MCF 10A (cell line): Measurements from ENCODE around the gene MIA3. TPM values are rescaled to one million over a fixed set of nuclear protein-coding genes. Genes with fewer than 3 reads are reported as not detected.

Experiments used
- Bru-seq: library from RNA; stranded (reverse); fragments of 400-500 nt; gene quantifications from one replicate; lab custom pipeline; 2021; lab: Mats Ljungman, UMichigan
- BruChase-seq, 2 experiments: library from RNA; stranded (reverse); fragments of 400-500 nt; gene quantifications; one replicate each; lab custom pipeline; 2021; lab: Mats Ljungman, UMichigan
- BruUV-seq: library from RNA; stranded (reverse); fragments of 400-500 nt; replicated peaks from 2 replicates; lab custom pipeline; 2021; lab: Mats Ljungman, UMichigan
- CTCF ChIA-PET: fragments of 300-600 bp; sonication (Branson Sonifier 250); formaldehyde crosslinking; extraction: SDS; loops from one replicate; lab custom pipeline; 2021; ENCODE audit warnings: antibody characterized with exemption, inconsistent platforms; lab: Yijun Ruan, JAX
- POLR2A ChIA-PET: fragments of 300-600, 350-650 bp; sonication (Branson Sonifier 250); formaldehyde crosslinking; extraction: SDS; loops from one replicate; lab custom pipeline; 2020; ENCODE audit warnings: antibody characterized with exemption, inconsistent platforms; lab: Yijun Ruan, JAX
- DNase-seq: peaks from one replicate; pipeline ENCODE4 v3.0.0-alpha.2; 2018; ENCODE audit not compliant: unreplicated experiment
- H3K27ac Mint-ChIP-seq: one replicate; pipeline ENCODE4 v1.8.0; 2022; ENCODE audit warnings: mild to moderate bottlenecking, low read depth, mixed read lengths; ENCODE audit not compliant: unreplicated experiment
- H3K27me3 Mint-ChIP-seq: one replicate; pipeline ENCODE4 v1.8.0; 2022; ENCODE audit warnings: mixed read lengths; ENCODE audit not compliant: insufficient read depth, unreplicated experiment
- H3K36me3 Mint-ChIP-seq: one replicate; pipeline ENCODE4 v1.8.0; 2022; ENCODE audit warnings: mild to moderate bottlenecking, moderate library complexity, mixed read lengths; ENCODE audit not compliant: insufficient read depth, unreplicated experiment
- H3K4me1 Mint-ChIP-seq: one replicate; pipeline ENCODE4 v1.8.0; 2022; ENCODE audit warnings: mixed read lengths; ENCODE audit not compliant: insufficient read depth, unreplicated experiment
- H3K4me3 Mint-ChIP-seq: one replicate; pipeline ENCODE4 v1.8.0; 2022; ENCODE audit warnings: mild to moderate bottlenecking, moderate library complexity, mixed read lengths; ENCODE audit not compliant: unreplicated experiment
- H3K9me3 Mint-ChIP-seq: one replicate; pipeline ENCODE4 v1.8.0; 2022; ENCODE audit warnings: mixed read lengths; ENCODE audit not compliant: unreplicated experiment
- CTCF ChIP-seq: fragments of 200-600 bp; IDR thresholded peaks from one replicate; pipeline ENCODE4 v1.8.0; 2022; ENCODE audit warnings: antibody characterized with exemption, mild to moderate bottlenecking; ENCODE audit not compliant: unreplicated experiment
- intact Hi-C: fragments of 100-400 bp; cut with micrococcal nuclease; formaldehyde crosslinking; loops from 2 replicates; pipeline ENCODE4 v1.14.1; 2022
- long read RNA-seq: library from polyadenylated mRNA; stranded (forward); transcript quantifications from one replicate; pipeline ENCODE4 v2.0.0, GENCODE V29; 2022
- total RNA-seq: library from RNA; stranded (reverse); gene quantifications from 2 replicates; pipeline ENCODE4 v1.2.3, GENCODE V29; 2022

The MIA3 gene
- total RNA-seq (166 and 203 TPM in 2 replicates), Bru-seq, nascent RNA (percentile 93 among the genes with signal in this experiment), BruChase-seq, experiment 1, labeled RNA remaining after a 6-hour chase (percentile 97 among the genes with signal in this experiment), BruChase-seq, experiment 2, labeled RNA remaining after a 2-hour chase (percentile 95 among the genes with signal in this experiment)
- long read RNA-seq, full-length matches to known transcripts, result 100 of 164 reads
- long read RNA-seq, partial matches to known transcripts, result 15 of 164 reads
- long read RNA-seq, other reads (novel, unspliced or antisense), result 49 of 164 reads

- H3K27me3 Mint-ChIP-seq, result peaks cover 18% of the 10 kb centered on the region
- no peak for TF ChIP-seq CTCF
- H3K4me1 Mint-ChIP-seq, result peaks cover 27% of the 10 kb centered on the region
- intact Hi-C loops, result no loop called here
- ChIA-PET POLR2A (interaction anchor here (1.3 to 6.5 kb wide), 8 partner anchors 16 to 153 kb away, joined by 3 to 50 read pairs (median 7); partner anchors contain the start of genes AIDA and BROX), CTCF (interaction anchor here (0.6 to 7.6 kb wide), 3 partner anchors 16 to 1116 kb away, joined by 4 to 81 read pairs (median 12); no protein-coding TSS in a partner anchor)
- H3K9me3 Mint-ChIP-seq, result no peaks in the 10 kb centered on the region
- BruUV-seq, result no TSS peak
- H3K36me3 Mint-ChIP-seq, result peaks cover 23% of the 10 kb centered on the region
- peak within 1 kb of the TSS; percentile 46 for H3K27ac Mint-ChIP-seq
- H3K4me3 Mint-ChIP-seq, result peak within 1 kb of the TSS; percentile 79
- DNase-seq, result peak; percentile 83
These were observed at the start of gene MIA3 for GRCh38 chr1:222618001-222618879. TSS of gene MIA3 (plus strand) at chr1:222618097. CDS start at chr1:222618111, 14 bp downstream.

GRCh38 chr1:222570837-222571236, 47.1 kb upstream of the MIA3 start:
- no peak for DNase-seq
- no peaks in the 10 kb centered on the region for H3K27me3 Mint-ChIP-seq
- BruUV-seq, result no TSS peak

GRCh38 chr1:222579316-222579715, 38.6 kb upstream of the MIA3 start:
- H3K4me1 Mint-ChIP-seq, result peaks cover 21% of the 10 kb centered on the region
- TF ChIP-seq CTCF, result no peak
- POLR2A ChIA-PET, result interaction anchor here (0.6 to 3.6 kb wide), 4 partner anchors 10 to 1051 kb away, joined by 3 to 30 read pairs (median 4); partner anchors contain the start of gene TAF1A
- no peak for DNase-seq
- peaks cover 79% of the 10 kb centered on the region for H3K36me3 Mint-ChIP-seq
- CTCF ChIA-PET, result interaction anchor here (0.7 to 1.0 kb wide), 2 partner anchors 124 to 1101 kb away, joined by 3 to 4 read pairs; no protein-coding TSS in a partner anchor
- H3K27me3 Mint-ChIP-seq, result no peaks in the 10 kb centered on the region
- BruUV-seq, result no TSS peak
- no peak overlapping the region for H3K4me3 Mint-ChIP-seq
- H3K9me3 Mint-ChIP-seq, result peaks cover 8% of the 10 kb centered on the region
- intact Hi-C loops, result no loop called here
- no peak overlapping the region for H3K27ac Mint-ChIP-seq

More at GRCh38 chr1:222570837-222571236, 47.1 kb upstream of the MIA3 start:
- H3K27ac Mint-ChIP-seq, result no peak overlapping the region
- intact Hi-C loops, result no loop called here
- POLR2A ChIA-PET, result interaction anchor here (0.6 to 2.3 kb wide), 4 partner anchors 10 to 1933 kb away, joined by 3 to 11 read pairs (median 4); partner anchors contain the start of gene TAF1A
- no peak overlapping the region for H3K4me3 Mint-ChIP-seq
- no peak for TF ChIP-seq CTCF
- peaks cover 13% of the 10 kb centered on the region for H3K9me3 Mint-ChIP-seq
- CTCF ChIA-PET, result interaction anchor here (0.9 kb wide), 1 partner anchor 11 kb away, joined by 4 read pairs; no protein-coding TSS in a partner anchor
- peaks cover 80% of the 10 kb centered on the region for H3K36me3 Mint-ChIP-seq
- no peaks in the 10 kb centered on the region for H3K4me1 Mint-ChIP-seq
